CD4-positive, alpha-beta memory T cell (primary cell): ENCODE measurements around the gene ATP2C2. TPM values are rescaled to one million over a fixed set of nuclear protein-coding genes. Genes with fewer than 3 reads are reported as not detected.

Experiments
- CTCF ChIA-PET: fragments of 350-600 bp; sonication (Branson Sonifier 250); formaldehyde crosslinking; loops from one replicate; lab custom pipeline; 2021; ENCODE audit warnings: inconsistent platforms; ENCODE audit not compliant: partially characterized antibody; lab: Charles Lee
- POLR2A ChIA-PET: fragments of 350-600 bp; sonication (Branson Sonifier 250); formaldehyde crosslinking; loops from one replicate; lab custom pipeline; 2021; ENCODE audit not compliant: partially characterized antibody; lab: Charles Lee
- DNase-seq, 5 donors: peaks; one replicate each; pipeline versions ENCODE4 v3.0.0 to v3.0.0-alpha.2; 2020 to 2022; ENCODE audit warnings: mixed read lengths in 1 of 5
- H3K27ac ChIP-seq: one replicate; pipeline ENCODE4 v1.7.0; 2013; ENCODE audit warnings: low read depth, low read length
- H3K27me3 ChIP-seq: 2 replicates; pipeline ENCODE4 v1.7.0; 2013; ENCODE audit warnings: mild to moderate bottlenecking, low read length, moderate library complexity; ENCODE audit not compliant: insufficient read depth
- H3K36me3 ChIP-seq: 2 replicates; pipeline ENCODE4 v1.7.0; 2013; ENCODE audit warnings: mild to moderate bottlenecking, low read length, moderate library complexity; ENCODE audit not compliant: insufficient read depth
- H3K4me1 ChIP-seq: 2 replicates; pipeline ENCODE4 v1.7.0; 2013; ENCODE audit warnings: mild to moderate bottlenecking, low read length, moderate library complexity; ENCODE audit not compliant: insufficient read depth
- H3K4me3 ChIP-seq, 2 donors: one replicate each; pipeline ENCODE4 v1.7.0; 2013; ENCODE audit warnings: low read length in 2 of 2, mild to moderate bottlenecking in 1 of 2
- H3K9me3 ChIP-seq, 2 donors: one replicate each; pipeline ENCODE4 v1.7.0; 2013; ENCODE audit warnings: low read length in 2 of 2, control low read depth in 1 of 2; ENCODE audit not compliant: control insufficient read depth in 1 of 2
- H3K27ac Mint-ChIP-seq, 7 donors: one replicate each; pipeline ENCODE4 v1.8.0; 2020 to 2021; ENCODE audit warnings: mixed read lengths in 7 of 7, mild to moderate bottlenecking in 6 of 7, inconsistent platforms in 3 of 7, moderate library complexity in 3 of 7
- H3K27me3 Mint-ChIP-seq, 2 donors: one replicate each; pipeline ENCODE4 v1.8.0; 2020 to 2021; ENCODE audit warnings: mixed read lengths in 2 of 2
- H3K36me3 Mint-ChIP-seq, 2 donors: one replicate each; pipeline ENCODE4 v1.8.0; 2020 to 2021; ENCODE audit warnings: mixed read lengths in 2 of 2, inconsistent platforms in 1 of 2, mild to moderate bottlenecking in 1 of 2
- H3K4me1 Mint-ChIP-seq, 4 donors: one replicate each; pipeline ENCODE4 v1.8.0; 2020 to 2021; ENCODE audit warnings: mixed read lengths in 4 of 4, mild to moderate bottlenecking in 1 of 4
- H3K4me3 Mint-ChIP-seq, 8 donors: one replicate each; pipeline ENCODE4 v1.8.0; 2020 to 2021; ENCODE audit warnings: mixed read lengths in 8 of 8, mild to moderate bottlenecking in 7 of 8, moderate library complexity in 6 of 8, inconsistent platforms in 3 of 8
- H3K9me3 Mint-ChIP-seq, 8 donors: one replicate each; pipeline ENCODE4 v1.8.0; 2020 to 2021; ENCODE audit warnings: mixed read lengths in 8 of 8, mild to moderate bottlenecking in 5 of 8, inconsistent platforms in 3 of 8, moderate library complexity in 1 of 8
- intact Hi-C: fragments of 100-400 bp; cut with micrococcal nuclease; formaldehyde crosslinking; loops from one replicate; pipeline ENCODE4 v1.15.1; 2023
- polyA plus RNA-seq, 2 donors: library from polyadenylated mRNA; unstranded; fragments of 300-500 nt; fragmentation: Illumina TruSeq; gene quantifications; one replicate each; pipeline ENCODE4 v1.2.3, GENCODE V29; 2021
- total RNA-seq, 2 experiments: library from RNA; stranded (reverse); gene quantifications; one replicate each; pipeline ENCODE4 v1.2.3, GENCODE V29; 2021

ATP2C2 gene
- total and polyA plus RNA-seq, 4 experiments from 2014 or later = not detected

DNA sequence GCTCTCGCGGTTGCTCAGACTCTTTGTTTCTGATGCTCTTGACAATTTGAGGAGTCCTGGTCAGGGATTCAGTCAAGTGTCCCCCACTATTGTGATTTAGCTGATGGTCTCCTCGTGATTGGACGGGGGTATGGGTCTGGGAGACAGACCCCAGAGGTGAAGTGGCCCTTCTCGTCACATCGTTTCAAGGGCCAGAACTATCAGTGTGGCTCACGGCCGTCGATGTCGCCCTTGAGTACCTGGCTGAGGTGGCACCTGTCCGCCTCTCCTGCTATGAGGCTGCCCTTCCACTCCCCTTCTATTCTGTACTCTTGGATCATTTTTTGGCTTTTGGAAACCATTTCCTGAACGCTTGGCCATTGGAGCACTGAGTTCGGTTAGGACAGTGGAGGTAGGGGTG is 143.5 kb downstream of the ATP2C2 start:
- H3K4me3 Mint-ChIP-seq = peak overlapping the region in 2 of 8 donors; percentile 44 to 73

DNA sequence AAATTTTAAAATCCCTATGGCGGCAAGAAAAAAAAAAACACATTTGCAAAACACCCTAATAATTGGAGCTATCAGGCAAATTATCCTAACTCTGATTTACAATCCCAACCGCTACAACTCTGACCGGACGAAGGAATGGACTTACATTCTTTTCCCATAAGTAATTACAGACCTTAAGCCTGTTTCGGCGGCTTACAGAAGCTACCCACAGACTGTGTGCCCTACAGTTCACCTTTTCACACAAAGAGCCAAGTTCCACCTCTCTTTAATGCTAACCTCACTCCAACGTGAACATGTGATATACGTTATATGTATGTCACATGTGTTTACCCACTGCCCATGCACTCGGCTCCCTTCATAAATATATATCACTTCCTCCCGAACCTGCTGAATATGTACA is 144.8 kb downstream of the ATP2C2 start:
- Histone ChIP-seq H3K27me3 (no peaks in the 10 kb centered on the region), H3K9me3 (no peaks in the 10 kb centered on the region), H3K4me1 (peaks cover 82% of the 10 kb centered on the region), H3K36me3 (no peaks in the 10 kb centered on the region), H3K4me3 (no peak overlapping the region), H3K27ac (peak overlapping the region; percentile 70)
- H3K4me3 Mint-ChIP-seq = peak overlapping the region in 6 of 8 donors; percentile 18 to 69 (median 38)
- peaks cover 50 to 76% (median 67%) of the 10 kb centered on the region in 4 donors for H3K4me1 Mint-ChIP-seq
- DNase-seq = no peak
- no peaks in the 10 kb centered on the region for H3K27me3 Mint-ChIP-seq
- CTCF ChIA-PET = interaction anchor here (1.1 to 14.7 kb wide), 12 partner anchors 8 to 226 kb away, joined by 3 to 358 read pairs (median 10); partner anchors contain the start of genes COTL1 and MEAK7
- intact Hi-C loops = no loop called here
- peaks cover 0 to 2% (median 0%) of the 10 kb centered on the region in 8 donors for H3K9me3 Mint-ChIP-seq
- POLR2A ChIA-PET = interaction anchor here (0.8 to 7.0 kb wide), 11 partner anchors 8 to 457 kb away, joined by 3 to 113 read pairs (median 40); partner anchors contain the start of genes COTL1, KLHL36 and MEAK7
- no peaks in the 10 kb centered on the region for H3K36me3 Mint-ChIP-seq
- H3K27ac Mint-ChIP-seq = peak overlapping the region; percentile 87 to 99 (median 98)

More for the DNA sequence above, 143.5 kb downstream of the ATP2C2 start:
- CTCF ChIA-PET = interaction anchor here (1.0 to 14.7 kb wide), 10 partner anchors 16 to 227 kb away, joined by 3 to 358 read pairs (median 8); partner anchors contain the start of gene COTL1
- no peaks in the 10 kb centered on the region for H3K9me3 ChIP-seq
- POLR2A ChIA-PET = interaction anchor here (1.1 to 6.3 kb wide), 7 partner anchors 37 to 111 kb away, joined by 3 to 113 read pairs (median 13); partner anchors contain the start of gene COTL1
- H3K27ac ChIP-seq = no peak overlapping the region
- Mint-ChIP-seq H3K36me3 (no peaks in the 10 kb centered on the region), H3K27ac (peak overlapping the region in 6 of 7 donors; percentile 18 to 96 (median 90)), H3K9me3 (peaks cover 0 to 2% (median 0%) of the 10 kb centered on the region in 8 donors), H3K4me1 (peaks cover 53 to 79% (median 70%) of the 10 kb centered on the region in 4 donors), H3K27me3 (no peaks in the 10 kb centered on the region)
- H3K27me3 ChIP-seq = no peaks in the 10 kb centered on the region
- H3K36me3 ChIP-seq = no peaks in the 10 kb centered on the region
- H3K4me1 ChIP-seq = peaks cover 84% of the 10 kb centered on the region
- DNase-seq = no peak
- no peak overlapping the region for H3K4me3 ChIP-seq
- intact Hi-C loops = loop anchor here (1.0 kb wide), 3 partner anchors 106 to 214 kb away; partner anchors contain the start of gene COTL1

DNA sequence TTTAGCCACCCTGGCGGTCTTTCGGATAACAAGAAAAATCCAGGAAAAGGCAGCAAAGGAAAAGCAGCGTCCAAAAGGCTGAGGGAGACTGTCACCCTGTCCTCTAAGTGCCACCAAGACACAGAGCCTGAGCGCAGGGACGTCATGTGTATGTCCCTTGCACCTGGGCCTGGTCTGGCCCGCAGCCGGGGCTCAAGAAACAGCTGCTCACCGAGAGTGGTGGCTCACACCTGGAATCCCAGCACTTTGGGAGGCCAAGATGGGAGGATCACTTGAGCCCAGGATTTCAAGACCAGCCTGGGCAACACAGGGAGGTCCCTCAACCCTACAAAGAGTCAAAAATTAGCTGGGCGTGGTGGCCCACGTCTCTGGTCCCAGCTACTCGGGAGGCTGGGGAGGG is 145.3 kb downstream of the ATP2C2 start:
- no peaks in the 10 kb centered on the region for H3K36me3 ChIP-seq
- POLR2A ChIA-PET = interaction anchor here (1.0 to 7.0 kb wide), 16 partner anchors 8 to 457 kb away, joined by 3 to 113 read pairs (median 18); partner anchors contain the start of genes COTL1, KLHL36 and MEAK7
- H3K4me3 Mint-ChIP-seq = peak overlapping the region in 7 of 8 donors; percentile 55 to 90 (median 75)
- CTCF ChIA-PET = interaction anchor here (0.9 to 14.7 kb wide), 14 partner anchors 8 to 226 kb away, joined by 3 to 358 read pairs (median 10); partner anchors contain the start of genes COTL1 and MEAK7
- H3K27me3 Mint-ChIP-seq = no peaks in the 10 kb centered on the region
- no peaks in the 10 kb centered on the region for H3K9me3 ChIP-seq
- H3K4me1 ChIP-seq = peaks cover 82% of the 10 kb centered on the region
- intact Hi-C loops = loop anchor here (1.0 to 2.0 kb wide), 2 partner anchors 7 to 87 kb away; no protein-coding TSS in a partner anchor
- H3K36me3 Mint-ChIP-seq = no peaks in the 10 kb centered on the region
- peaks cover 49 to 76% (median 66%) of the 10 kb centered on the region in 4 donors for H3K4me1 Mint-ChIP-seq
- no peak for DNase-seq
- H3K27me3 ChIP-seq = no peaks in the 10 kb centered on the region
- H3K4me3 ChIP-seq = no peak overlapping the region
- H3K27ac Mint-ChIP-seq = peak overlapping the region; percentile 87 to 99 (median 98)
- peaks cover 0 to 2% (median 0%) of the 10 kb centered on the region in 8 donors for H3K9me3 Mint-ChIP-seq
- H3K27ac ChIP-seq = peak overlapping the region; percentile 70

Other genes with a start within 250 kb of the ATP2C2 start
- gene HSDL1, start 223.4 kb upstream of the ATP2C2 start, total RNA-seq = 10 to 100 TPM; 20.1 to 23.0 TPM
- gene HSDL1, start 223.4 kb upstream of the ATP2C2 start, polyA plus RNA-seq = 10 to 100 TPM in 1 of 2 donors, 1 to 10 TPM in 1; 9.9 to 11.4 TPM
- under 1 TPM in 1 of 2 experiments, not detected in 1; 0.19 TPM for gene DNAAF1, start 223.2 kb upstream of the ATP2C2 start, total RNA-seq
- 1 to 10 TPM in 1 of 2 donors, not detected in 1; 1.2 TPM for gene DNAAF1, start 223.2 kb upstream of the ATP2C2 start, polyA plus RNA-seq
- 100 to 1,000 TPM in 1 of 2 experiments, 10 to 100 TPM in 1; 91.5 to 102 TPM for gene TAF1C, start 181.5 kb upstream of the ATP2C2 start, total RNA-seq
- 10 to 100 TPM in 1 of 2 donors, 1 to 10 TPM in 1; 4.1 to 10.9 TPM for gene TAF1C, start 181.5 kb upstream of the ATP2C2 start, polyA plus RNA-seq
- gene ADAD2, start 177.4 kb upstream of the ATP2C2 start, total RNA-seq = not detected
- gene ADAD2, start 177.4 kb upstream of the ATP2C2 start, polyA plus RNA-seq = not detected
- not detected for gene KCNG4, start 128.5 kb upstream of the ATP2C2 start, total RNA-seq
- not detected for gene KCNG4, start 128.5 kb upstream of the ATP2C2 start, polyA plus RNA-seq
- not detected for gene WFDC1, start 73.7 kb upstream of the ATP2C2 start, total RNA-seq
- not detected for gene WFDC1, start 73.7 kb upstream of the ATP2C2 start, polyA plus RNA-seq
- gene MEAK7, start 136.1 kb downstream of the ATP2C2 start, total RNA-seq = 10 to 100 TPM; 13.6 to 16.8 TPM
- gene MEAK7, start 136.1 kb downstream of the ATP2C2 start, polyA plus RNA-seq = 1 to 10 TPM; 3.3 to 8.6 TPM
- gene COTL1, start 249.5 kb downstream of the ATP2C2 start, total RNA-seq = 100 to 1,000 TPM; 181 to 186 TPM
- gene COTL1, start 249.5 kb downstream of the ATP2C2 start, polyA plus RNA-seq = 100 to 1,000 TPM; 589 to 683 TPM